GM21423 (cell line): ENCODE measurements around the gene NRXN3.

ENCODE experiments used
- ATAC-seq: cut with Tn5 transposase; IDR thresholded peaks from one replicate; pipeline ENCODE4 v1.9.1; 2021; ENCODE audit warnings: mild to moderate bottlenecking, moderate library complexity; ENCODE audit not compliant: unreplicated experiment

Gene NRXN3

GRCh38 chr14:79040790-79041189 lies 870.6 kb downstream of the NRXN3 start:
- ATAC-seq = no peak

- no peak for ATAC-seq
Measured at GRCh38 chr14:79043194-79043889, 873.2 kb downstream of the NRXN3 start.

GRCh38 chr14:79044894-79045624 lies 874.9 kb downstream of the NRXN3 start:
- ATAC-seq = no peak

- no peak for ATAC-seq
Measured at GRCh38 chr14:79050787-79051727, 880.9 kb downstream of the NRXN3 start.

GRCh38 chr14:79051742-79052141 lies 881.6 kb downstream of the NRXN3 start:
- ATAC-seq = no peak

GRCh38 chr14:79056879-79057278 lies 886.7 kb downstream of the NRXN3 start:
- ATAC-seq = no peak

GRCh38 chr14:79057333-79057732 lies 887.2 kb downstream of the NRXN3 start:
- ATAC-seq = no peak

GRCh38 chr14:79062226-79062625 lies 892.1 kb downstream of the NRXN3 start:
- no peak for ATAC-seq

GRCh38 chr14:79064214-79064613 lies 894.0 kb downstream of the NRXN3 start:
- no peak for ATAC-seq

GRCh38 chr14:79074510-79074909 lies 904.3 kb downstream of the NRXN3 start:
- no peak for ATAC-seq

- no peak for ATAC-seq
Measured at GRCh38 chr14:79076428-79076827, 906.3 kb downstream of the NRXN3 start.

GRCh38 chr14:79077096-79077495 lies 906.9 kb downstream of the NRXN3 start:
- ATAC-seq = no peak

GRCh38 chr14:79080040-79080439 lies 909.9 kb downstream of the NRXN3 start:
- ATAC-seq = no peak

GRCh38 chr14:79082883-79083282 lies 912.7 kb downstream of the NRXN3 start:
- no peak for ATAC-seq

- no peak for ATAC-seq
Measured at GRCh38 chr14:79083356-79083755, 913.2 kb downstream of the NRXN3 start.

GRCh38 chr14:79084861-79085260 lies 914.7 kb downstream of the NRXN3 start:
- ATAC-seq = no peak

- no peak for ATAC-seq
Measured at GRCh38 chr14:79089576-79089975, 919.4 kb downstream of the NRXN3 start.

- ATAC-seq = no peak
Measured at GRCh38 chr14:79090641-79091180, 920.5 kb downstream of the NRXN3 start.

- no peak for ATAC-seq
Measured at GRCh38 chr14:79091381-79091963, 921.3 kb downstream of the NRXN3 start.

- no peak for ATAC-seq
Measured at GRCh38 chr14:79093531-79093930, 923.4 kb downstream of the NRXN3 start.

- no peak for ATAC-seq
Measured at GRCh38 chr14:79094951-79095350, 924.8 kb downstream of the NRXN3 start.
